ENCODE measurements around the gene CCL3. TPM values are rescaled to one million over a fixed set of nuclear protein-coding genes. Genes with fewer than 3 reads are reported as not detected.
"Not testable (repeated sequence)": the region's sequence is repeated elsewhere in the genome, so short reads cannot be mapped to it uniquely, and the experiment has no call there.

The CCL3 gene
- total RNA-seq, 1 experiment from 2014 or later = not detected

DNA sequence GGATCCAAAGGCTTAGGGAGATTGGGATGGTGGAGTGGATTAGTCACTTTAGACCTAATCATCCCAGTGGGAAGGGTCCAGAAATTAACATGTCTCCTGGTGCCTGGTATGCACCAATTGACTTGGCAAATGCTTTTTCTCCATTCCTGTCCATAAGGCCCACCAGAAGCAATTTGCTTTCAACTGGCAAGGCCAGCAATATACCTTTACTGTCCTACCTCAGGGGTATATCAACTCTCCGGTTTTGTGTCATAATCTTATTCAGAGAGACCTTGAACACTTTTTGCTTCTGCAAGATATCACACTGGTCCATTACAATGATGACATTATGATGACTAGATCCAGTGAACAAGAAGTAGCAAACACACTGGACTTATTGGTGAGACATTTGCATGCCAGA is 23.2 kb upstream of the CCL3 start:
- H3K27me3 ChIP-seq (ENCODE audit: low read length); H3F3A ChIP-seq (ENCODE audit: low read length, unreplicated experiment); H4K20me1 ChIP-seq (ENCODE audit: low read length); DNase-seq; ATAC-seq; H3K4me2 ChIP-seq (ENCODE audit: low read length); H3K9ac ChIP-seq (ENCODE audit: low read length); H3K4me3 ChIP-seq (ENCODE audit: low read length); H2AFZ ChIP-seq (ENCODE audit: low read length); H3K9me3 ChIP-seq (ENCODE audit: low read length); H3K27ac ChIP-seq (ENCODE audit: low read length); POLR2A ChIA-PET (ENCODE audit: unreplicated experiment); CTCF ChIA-PET; BruUV-seq (replicated peaks); H3K9me2 ChIP-seq (replicated peaks; ENCODE audit: low read length); intact Hi-C loops (cut with micrococcal nuclease); H3K79me2 ChIP-seq (ENCODE audit: low read length); H3K36me3 ChIP-seq (ENCODE audit: low read depth, low read length); H3K4me1 ChIP-seq (ENCODE audit: insufficient read depth, low read length): not testable (repeated sequence)

- BruUV-seq (replicated peaks) = no TSS peak
- no peak overlapping the region for H3K9ac ChIP-seq (ENCODE audit: low read length)
- no peaks in the 10 kb centered on the region for H3F3A ChIP-seq (ENCODE audit: low read length, unreplicated experiment)
- H3K79me2 ChIP-seq (ENCODE audit: low read length) = no peaks in the 10 kb centered on the region
- peaks cover 4% of the 10 kb centered on the region; the same call in 1 of the 2 replicates for H3K27me3 ChIP-seq (ENCODE audit: low read length)
- no peak for DNase-seq
- H3K4me3 ChIP-seq (ENCODE audit: low read length) = no peak overlapping the region
- intact Hi-C loops (cut with micrococcal nuclease) = no loop called here
- H3K4me1 ChIP-seq (ENCODE audit: insufficient read depth, low read length) = no peaks in the 10 kb centered on the region
- H3K27ac ChIP-seq (ENCODE audit: low read length) = no peak overlapping the region
- H3K4me2 ChIP-seq (ENCODE audit: low read length) = no peak overlapping the region
- ChIA-PET POLR2A (ENCODE audit: unreplicated experiment) (no interaction called here), CTCF (no interaction called here)
- no peaks in the 10 kb centered on the region for H3K9me2 ChIP-seq (replicated peaks; ENCODE audit: low read length)
- H4K20me1 ChIP-seq (ENCODE audit: low read length) = no peaks in the 10 kb centered on the region
- no peak overlapping the region for H2AFZ ChIP-seq (ENCODE audit: low read length)
- no peak for TF ChIP-seq EZH2 (IDR thresholded peaks at IDR 0.05; ENCODE audit: low read length, unreplicated experiment)
- TF ChIP-seq EZH2phosphoT487 (IDR thresholded peaks at IDR 0.05; ENCODE audit: borderline replicate concordance, low read length) = no peak
- TF ChIP-seq, protein P1, sequence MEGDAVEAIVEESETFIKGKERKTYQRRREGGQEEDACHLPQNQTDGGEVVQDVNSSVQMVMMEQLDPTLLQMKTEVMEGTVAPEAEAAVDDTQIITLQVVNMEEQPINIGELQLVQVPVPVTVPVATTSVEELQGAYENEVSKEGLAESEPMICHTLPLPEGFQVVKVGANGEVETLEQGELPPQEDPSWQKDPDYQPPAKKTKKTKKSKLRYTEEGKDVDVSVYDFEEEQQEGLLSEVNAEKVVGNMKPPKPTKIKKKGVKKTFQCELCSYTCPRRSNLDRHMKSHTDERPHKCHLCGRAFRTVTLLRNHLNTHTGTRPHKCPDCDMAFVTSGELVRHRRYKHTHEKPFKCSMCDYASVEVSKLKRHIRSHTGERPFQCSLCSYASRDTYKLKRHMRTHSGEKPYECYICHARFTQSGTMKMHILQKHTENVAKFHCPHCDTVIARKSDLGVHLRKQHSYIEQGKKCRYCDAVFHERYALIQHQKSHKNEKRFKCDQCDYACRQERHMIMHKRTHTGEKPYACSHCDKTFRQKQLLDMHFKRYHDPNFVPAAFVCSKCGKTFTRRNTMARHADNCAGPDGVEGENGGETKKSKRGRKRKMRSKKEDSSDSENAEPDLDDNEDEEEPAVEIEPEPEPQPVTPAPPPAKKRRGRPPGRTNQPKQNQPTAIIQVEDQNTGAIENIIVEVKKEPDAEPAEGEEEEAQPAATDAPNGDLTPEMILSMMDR (conservative IDR thresholded peaks at IDR 0.05; ENCODE audit: low read depth, low read length) = no peak
- no peak for ATAC-seq
- no peaks in the 10 kb centered on the region for H3K9me3 ChIP-seq (ENCODE audit: low read length)
- no peaks in the 10 kb centered on the region for H3K36me3 ChIP-seq (ENCODE audit: low read depth, low read length)
Observed at GRCh38 chr17:36112572-36112971, 22.6 kb upstream of the CCL3 start.

GRCh38 chr17:36111068-36111490 is 21.1 kb upstream of the CCL3 start:
- ATAC-seq (no peak), DNase-seq (no peak)
- no peak overlapping the region for H3K27ac ChIP-seq (ENCODE audit: low read length)
- ChIA-PET CTCF (no interaction called here), POLR2A (ENCODE audit: unreplicated experiment) (no interaction called here)
- no peaks in the 10 kb centered on the region for H3K36me3 ChIP-seq (ENCODE audit: low read depth, low read length)
- no peaks in the 10 kb centered on the region for H3K9me2 ChIP-seq (replicated peaks; ENCODE audit: low read length)
- H3K4me1 ChIP-seq (ENCODE audit: insufficient read depth, low read length) = no peaks in the 10 kb centered on the region
- no peaks in the 10 kb centered on the region for H3K79me2 ChIP-seq (ENCODE audit: low read length)
- BruUV-seq (replicated peaks) = no TSS peak
- intact Hi-C loops (cut with micrococcal nuclease) = no loop called here
- H3K9me3 ChIP-seq (ENCODE audit: low read length) = no peaks in the 10 kb centered on the region
- no peak overlapping the region for H2AFZ ChIP-seq (ENCODE audit: low read length)
- H4K20me1 ChIP-seq (ENCODE audit: low read length) = no peaks in the 10 kb centered on the region
- no peak overlapping the region for H3K4me2 ChIP-seq (ENCODE audit: low read length)
- H3K27me3 ChIP-seq (ENCODE audit: low read length) = peaks cover 4% of the 10 kb centered on the region; the same call in 1 of the 2 replicates
- H3K9ac ChIP-seq (ENCODE audit: low read length) = no peak overlapping the region
- H3F3A ChIP-seq (ENCODE audit: low read length, unreplicated experiment) = no peaks in the 10 kb centered on the region
- no peak overlapping the region for H3K4me3 ChIP-seq (ENCODE audit: low read length)
- TF ChIP-seq, protein P1 (conservative IDR thresholded peaks at IDR 0.05; ENCODE audit: low read depth, low read length) = no peak
- TF ChIP-seq EZH2phosphoT487 (IDR thresholded peaks at IDR 0.05; ENCODE audit: borderline replicate concordance, low read length) = no peak
- TF ChIP-seq EZH2 (IDR thresholded peaks at IDR 0.05; ENCODE audit: low read length, unreplicated experiment) = no peak

DNA sequence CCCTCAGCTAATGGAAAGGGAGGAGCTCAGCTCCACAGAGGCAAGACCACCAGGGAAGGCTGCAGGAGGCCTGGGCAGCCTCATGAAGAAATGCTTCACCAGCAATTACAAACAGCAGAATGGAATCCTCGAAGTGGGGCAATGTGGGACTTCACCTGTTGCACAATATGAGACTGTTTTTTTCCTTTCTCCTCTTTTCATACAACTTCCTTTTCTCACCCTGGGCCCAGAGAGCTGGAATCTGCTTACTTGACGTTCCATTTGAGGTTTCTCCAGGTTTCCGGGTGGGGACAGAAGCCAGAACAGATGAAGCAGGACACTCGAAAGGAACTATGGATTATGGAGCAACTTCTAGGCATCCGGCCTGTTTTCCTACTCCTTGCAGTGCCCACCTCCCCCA is 18.3 kb upstream of the CCL3 start:
- intact Hi-C loops (cut with micrococcal nuclease); ATAC-seq; H3F3A ChIP-seq (ENCODE audit: low read length, unreplicated experiment); BruUV-seq (replicated peaks); H3K27me3 ChIP-seq (ENCODE audit: low read length); H2AFZ ChIP-seq (ENCODE audit: low read length); H3K9ac ChIP-seq (ENCODE audit: low read length); H3K27ac ChIP-seq (ENCODE audit: low read length); CTCF ChIA-PET; POLR2A ChIA-PET (ENCODE audit: unreplicated experiment); H3K36me3 ChIP-seq (ENCODE audit: low read depth, low read length); H3K4me2 ChIP-seq (ENCODE audit: low read length); H3K9me2 ChIP-seq (replicated peaks; ENCODE audit: low read length); H3K4me1 ChIP-seq (ENCODE audit: insufficient read depth, low read length); H4K20me1 ChIP-seq (ENCODE audit: low read length); DNase-seq; H3K4me3 ChIP-seq (ENCODE audit: low read length); H3K79me2 ChIP-seq (ENCODE audit: low read length); H3K9me3 ChIP-seq (ENCODE audit: low read length): not testable (repeated sequence)

Data from PC-3 (cell line).